SH-SY5Y (cell line): ENCODE measurements around the gene LAPTM5.

Experiments used
- GATA2 ChIP-seq: IDR thresholded peaks from 2 replicates; pipeline ENCODE4 v1.6.1; 2011; ENCODE audit warnings: mild to moderate bottlenecking, low read depth, low read length
- GATA3 ChIP-seq: IDR thresholded peaks from 2 replicates; pipeline ENCODE4 v1.6.1; 2011; ENCODE audit warnings: low read depth, mild to moderate bottlenecking, low read length, moderate library complexity

- no peak for TF ChIP-seq GATA2
- no peak for TF ChIP-seq GATA3
These were observed 28.9 kb upstream of the LAPTM5 start for GRCh38 chr1:30786264-30786991.
